GM12875 (cell line): ENCODE results near the gene CHMP4B.

Experiments
- H3K4me3 ChIP-seq: one replicate; pipeline ENCODE4 v1.5.1; 2011; ENCODE audit warnings: low read depth, low read length, control low read depth
- CTCF ChIP-seq: IDR thresholded peaks from 2 replicates; pipeline ENCODE4 v1.5.1; 2011; ENCODE audit warnings: low read depth, mild to moderate bottlenecking, control low read depth, inconsistent platforms, low read length, moderate library complexity, borderline replicate concordance; ENCODE audit not compliant: insufficient read depth

CHMP4B gene

DNA sequence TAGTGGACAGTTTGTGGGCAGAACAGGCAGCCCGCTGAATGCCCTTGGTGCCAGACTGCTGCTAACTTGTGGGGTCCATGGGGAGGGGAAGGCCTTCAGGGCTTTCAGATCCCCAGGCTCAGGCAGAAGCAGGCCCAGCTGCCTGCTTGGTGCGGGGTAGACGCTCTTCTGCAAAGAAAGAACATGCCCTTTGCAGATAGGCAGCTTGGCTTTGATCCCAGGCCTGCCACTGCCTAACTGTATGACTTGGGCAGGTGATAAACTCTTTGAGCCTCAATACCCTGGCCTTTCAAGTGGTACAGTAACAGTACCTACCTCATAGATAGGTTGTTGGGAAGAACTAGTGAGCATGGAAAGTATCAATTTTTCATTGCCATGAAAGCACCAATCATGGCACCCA, 28.4 kb downstream of the CHMP4B start:
- no peak for TF ChIP-seq CTCF
- no peak overlapping the region for H3K4me3 ChIP-seq

GRCh38 chr20:33840160-33840559, 29.0 kb downstream of the CHMP4B start:
- no peak for TF ChIP-seq CTCF
- H3K4me3 ChIP-seq: no peak overlapping the region

GRCh38 chr20:33840759-33841435, 29.7 kb downstream of the CHMP4B start:
- no peak for TF ChIP-seq CTCF

DNA sequence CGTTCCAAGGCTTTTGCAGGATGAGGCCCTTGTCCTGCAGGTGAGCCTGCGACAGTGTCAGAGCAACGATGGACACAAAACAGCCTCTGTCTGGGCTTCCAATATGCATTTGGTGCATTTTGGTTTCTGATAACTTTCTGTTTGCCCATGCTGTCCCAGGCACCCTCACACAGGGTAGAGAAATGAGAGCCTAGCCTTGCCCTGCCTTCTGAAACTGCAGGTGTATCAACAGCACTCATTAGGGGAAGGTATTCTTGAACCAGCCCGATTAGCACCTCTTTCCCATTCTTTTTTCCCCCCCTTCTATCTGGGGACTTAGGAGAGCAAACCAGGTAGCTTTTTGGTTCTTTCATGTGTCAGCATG, 30.3 kb downstream of the CHMP4B start:
- no peak overlapping the region for H3K4me3 ChIP-seq
- no peak for TF ChIP-seq CTCF

More at GRCh38 chr20:33840759-33841435, 29.7 kb downstream of the CHMP4B start:
- H3K4me3 ChIP-seq: no peak overlapping the region

DNA sequence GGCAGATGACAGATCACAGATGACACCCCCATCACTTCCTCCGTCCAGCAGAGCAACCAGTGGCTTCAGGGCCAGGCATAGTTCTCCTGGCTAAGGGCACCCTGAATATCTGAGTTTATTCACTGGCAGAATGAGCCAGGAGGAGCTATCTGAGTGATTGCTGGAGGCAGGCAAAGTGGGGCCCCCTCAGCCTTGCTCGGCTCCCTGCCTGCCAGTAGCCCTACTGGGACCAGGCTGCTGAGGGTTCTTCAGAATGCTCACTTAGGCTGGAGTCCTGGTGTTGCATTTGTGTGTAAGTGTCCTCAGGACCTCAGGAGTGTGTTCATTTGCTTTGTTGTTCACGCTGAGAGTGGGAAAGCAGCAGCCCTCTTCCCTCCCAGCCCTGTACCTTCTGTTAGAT, 31.2 kb downstream of the CHMP4B start:
- TF ChIP-seq CTCF: no peak
- no peak overlapping the region for H3K4me3 ChIP-seq

DNA sequence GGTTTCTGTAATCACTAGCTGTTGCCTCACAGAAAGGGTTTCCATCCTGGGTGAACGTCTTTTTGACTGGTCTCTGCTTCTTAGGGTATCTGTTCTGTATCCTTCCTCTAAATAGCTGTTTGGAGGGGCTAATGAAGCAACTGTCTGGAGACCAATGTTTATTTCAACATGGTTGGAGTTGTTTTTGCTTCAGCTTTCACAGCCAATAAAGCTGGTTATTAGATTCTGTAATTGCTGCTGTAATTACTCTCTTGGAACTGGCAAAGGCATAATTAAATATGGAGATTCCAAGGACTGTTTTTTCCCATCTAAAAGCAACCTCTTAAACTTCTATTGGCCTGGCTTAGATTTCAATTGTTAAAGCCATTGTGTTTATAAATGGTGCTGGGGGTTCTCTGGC, 31.9 kb downstream of the CHMP4B start:
- no peak for TF ChIP-seq CTCF
- no peak overlapping the region for H3K4me3 ChIP-seq

DNA sequence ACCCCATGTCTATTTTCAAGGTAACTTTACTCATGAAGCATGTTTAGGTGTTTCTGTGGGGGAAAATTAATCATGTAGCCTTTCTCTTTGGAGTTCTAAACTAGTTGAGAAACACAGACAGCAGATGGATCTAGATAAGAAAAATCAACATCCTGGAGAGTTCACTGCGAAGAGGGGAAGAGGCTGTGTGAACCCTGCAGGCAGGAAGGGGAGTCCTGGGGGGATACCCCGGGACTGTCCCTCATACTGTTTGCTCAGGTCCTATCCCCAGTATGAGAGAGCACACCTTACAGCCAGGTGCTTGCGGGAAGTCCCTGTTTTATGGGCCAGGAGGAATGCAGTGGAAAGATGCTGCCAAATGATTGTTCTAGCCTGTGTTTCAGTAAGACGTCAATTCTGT, 32.7 kb downstream of the CHMP4B start:
- no peak for TF ChIP-seq CTCF
- H3K4me3 ChIP-seq: no peak overlapping the region
